T-helper 1 cell treated with Interleukin-12 subunit alpha and Interleukin-12 subunit beta and Interleukin-4 antibody, amounts not matched to agents 30 ng/mL and 1 ng/mL, for 36 hours (primary cell): ENCODE results near the gene MARVELD2. TPM values are rescaled to one million over a fixed set of nuclear protein-coding genes. Genes with fewer than 3 reads are reported as not detected.
"Not testable (repeated sequence)": the region's sequence is repeated elsewhere in the genome, so short reads cannot be mapped to it uniquely, and the experiment has no call there.

ENCODE experiments used
- intact Hi-C: fragments of 100-400 bp; cut with micrococcal nuclease; formaldehyde crosslinking; loops from one replicate; pipeline ENCODE4 v1.15.1; 2024
- total RNA-seq: library from RNA; stranded (reverse); gene quantifications from 2 replicates; pipeline ENCODE4 v1.2.3, GENCODE V29; 2022

MARVELD2 gene, protein sequence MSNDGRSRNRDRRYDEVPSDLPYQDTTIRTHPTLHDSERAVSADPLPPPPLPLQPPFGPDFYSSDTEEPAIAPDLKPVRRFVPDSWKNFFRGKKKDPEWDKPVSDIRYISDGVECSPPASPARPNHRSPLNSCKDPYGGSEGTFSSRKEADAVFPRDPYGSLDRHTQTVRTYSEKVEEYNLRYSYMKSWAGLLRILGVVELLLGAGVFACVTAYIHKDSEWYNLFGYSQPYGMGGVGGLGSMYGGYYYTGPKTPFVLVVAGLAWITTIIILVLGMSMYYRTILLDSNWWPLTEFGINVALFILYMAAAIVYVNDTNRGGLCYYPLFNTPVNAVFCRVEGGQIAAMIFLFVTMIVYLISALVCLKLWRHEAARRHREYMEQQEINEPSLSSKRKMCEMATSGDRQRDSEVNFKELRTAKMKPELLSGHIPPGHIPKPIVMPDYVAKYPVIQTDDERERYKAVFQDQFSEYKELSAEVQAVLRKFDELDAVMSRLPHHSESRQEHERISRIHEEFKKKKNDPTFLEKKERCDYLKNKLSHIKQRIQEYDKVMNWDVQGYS
- 0.17 TPM in 1 of 2 replicates, not detected in the other for total RNA-seq

DNA sequence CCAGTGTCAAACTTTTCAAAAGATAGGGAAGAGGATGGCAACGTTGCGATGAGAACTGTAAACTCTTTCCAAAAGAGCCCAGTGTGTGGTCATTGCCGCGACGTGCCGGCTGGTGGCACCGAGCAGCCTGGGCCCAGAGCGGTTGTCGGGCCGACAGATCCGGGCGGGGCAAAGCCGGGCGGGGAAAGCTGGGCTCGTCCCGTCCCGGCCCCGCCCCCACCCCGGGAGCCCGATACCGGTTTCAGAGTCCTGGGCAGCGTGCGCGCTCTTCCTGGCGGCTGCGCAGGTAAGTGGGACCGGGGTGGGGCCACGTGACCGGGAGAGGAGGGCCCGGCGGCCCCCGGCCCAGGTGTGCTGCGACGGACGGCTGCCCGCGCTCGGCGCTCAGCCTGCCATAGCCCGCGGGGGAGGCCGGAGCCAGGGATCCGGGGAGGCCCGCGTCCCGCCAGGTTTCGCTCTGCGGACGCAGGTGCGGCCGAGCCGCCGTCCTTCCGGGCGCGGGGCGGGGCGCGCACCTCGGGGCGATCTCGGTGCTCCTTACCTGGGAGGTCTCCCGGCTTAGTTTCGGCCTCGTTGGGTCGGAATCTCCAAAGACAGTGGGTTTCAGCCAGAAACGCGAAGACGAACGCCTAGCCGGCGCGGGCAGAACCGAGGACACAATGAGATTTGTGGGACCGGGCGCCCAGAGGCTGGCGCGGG lies at the start of gene MARVELD2:
TSS of gene MARVELD2 (plus strand) at position 232 of the 699 bp plus-strand sequence. CDS start 4,270 bp downstream, outside the sequence.
- intact Hi-C loops = no loop called here

DNA sequence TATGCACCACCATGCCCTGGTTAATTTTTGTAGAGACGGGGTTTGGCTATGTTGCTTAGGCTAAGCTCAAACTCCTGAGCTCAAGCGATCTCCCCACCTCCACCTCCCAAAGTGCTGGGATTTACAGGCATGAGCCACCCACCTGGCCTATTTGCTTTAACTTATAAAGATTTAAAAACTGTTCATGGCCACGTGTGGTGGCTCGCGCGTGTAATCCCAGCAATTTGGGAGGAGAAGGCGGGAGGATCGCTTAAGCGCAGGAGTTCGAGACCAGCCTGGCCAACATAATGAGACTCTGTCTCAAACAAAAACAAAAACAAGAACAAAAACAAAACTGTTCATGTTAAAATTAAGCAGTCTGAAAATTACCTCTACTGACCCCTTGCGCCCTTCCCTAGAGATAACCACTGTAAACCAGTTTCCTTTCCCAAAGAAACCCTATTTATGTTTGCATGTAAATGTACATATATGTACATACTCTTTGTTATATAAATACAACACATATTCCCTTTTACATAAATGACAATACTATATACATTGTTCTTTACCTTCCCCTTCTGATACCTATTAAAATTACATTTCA lies 47.1 kb upstream of the MARVELD2 start:
- intact Hi-C loops = no loop called here

DNA sequence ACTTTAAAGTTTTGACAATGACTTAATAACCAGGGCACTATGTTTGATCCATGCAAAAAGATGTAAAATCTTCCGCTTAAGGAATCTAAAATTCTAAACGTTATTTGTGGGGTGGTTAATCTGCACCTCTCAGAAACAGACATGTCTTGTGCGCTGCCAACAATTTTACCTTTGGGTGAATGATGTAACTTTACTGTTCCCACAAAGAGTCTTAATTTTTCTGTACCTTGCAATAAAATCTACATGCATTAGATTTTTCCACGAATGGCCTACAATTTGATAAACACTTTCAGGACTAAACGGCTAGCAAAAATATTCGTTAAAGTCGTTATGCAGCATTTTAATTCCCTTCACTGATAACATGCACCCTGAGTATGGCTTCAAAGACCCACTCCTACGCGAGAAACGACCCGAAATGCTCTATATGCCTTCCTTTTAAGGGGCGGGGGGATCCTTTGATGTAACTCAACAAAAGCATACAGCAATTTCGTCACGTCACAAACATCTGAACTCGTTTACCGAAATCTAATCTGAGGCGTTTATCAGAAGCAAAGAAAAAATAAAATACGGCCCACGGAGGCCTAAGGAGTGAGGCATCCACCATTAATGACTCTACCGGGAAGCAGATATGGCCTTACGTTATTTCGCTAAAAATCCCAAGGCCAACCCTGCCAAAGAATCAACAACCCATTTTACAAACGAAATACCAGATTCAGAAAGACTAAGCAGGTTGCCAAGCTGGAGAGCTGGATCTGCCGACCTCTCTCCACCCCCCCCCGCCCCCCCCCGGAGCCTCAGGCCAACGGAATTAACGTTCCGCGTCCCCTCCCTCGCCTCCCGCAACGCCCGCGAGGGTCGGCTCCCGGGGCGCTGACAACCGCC lies 46.2 kb upstream of the MARVELD2 start:
- intact Hi-C loops = loop anchor here (1.0 kb wide), 7 partner anchors 36 to 1153 kb away; partner anchors contain the start of genes CCDC125, CDK7, CENPH and PIK3R1

DNA sequence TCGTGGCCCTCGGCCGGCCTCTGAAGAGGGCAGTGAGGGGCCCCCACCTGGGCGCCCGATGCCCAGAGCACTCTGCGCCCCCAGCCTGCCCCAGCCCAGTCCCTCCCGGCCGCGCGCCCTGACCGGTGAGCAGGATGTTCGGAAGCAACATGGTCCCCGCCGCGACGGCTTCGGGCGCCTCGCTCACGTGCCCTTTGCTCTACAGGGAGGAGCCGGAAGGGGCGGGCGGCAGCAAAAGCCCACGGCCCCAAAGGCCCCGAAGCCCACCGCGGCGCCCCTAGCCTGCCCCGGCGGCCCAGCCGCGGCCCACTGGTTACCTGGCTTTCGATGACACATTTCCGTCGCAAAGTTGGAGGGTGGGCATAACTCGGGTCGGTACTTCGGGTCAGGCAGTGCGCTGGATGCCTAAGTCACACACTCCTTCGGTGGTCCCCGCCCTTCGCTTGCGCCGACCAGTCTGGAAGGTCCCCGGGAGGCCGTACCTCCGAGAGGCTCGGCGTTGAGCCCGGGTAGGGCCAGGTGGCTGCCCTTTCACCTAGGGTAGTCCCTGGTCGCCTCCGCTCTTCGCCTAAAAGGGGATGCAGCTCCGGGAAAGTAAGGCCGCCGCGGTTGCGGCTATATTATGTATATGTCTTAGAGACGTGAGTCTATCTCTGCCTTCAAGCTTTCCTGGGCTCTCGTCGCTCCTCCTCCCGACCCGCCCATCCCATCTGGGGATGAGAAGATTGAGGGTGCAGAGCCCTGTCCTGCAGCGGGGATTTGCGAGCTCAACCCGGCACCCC lies 45.4 kb upstream of the MARVELD2 start, which contains the start of the genes AK6, RAD17 and TAF9:
TSS of gene AK6 (minus strand) at position 181 of the 782 bp plus-strand sequence. CDS start at position 151, 30 bp downstream.
TSS of gene RAD17 (plus strand) at position 479 of the 782 bp plus-strand sequence. CDS start 2,391 bp downstream, outside the sequence.
TSS of gene TAF9 (minus strand) at position 181 of the 782 bp plus-strand sequence. CDS start 3,783 bp downstream, outside the sequence.
- intact Hi-C loops = loop anchor here (1.0 to 10.0 kb wide), 8 partner anchors 37 to 1154 kb away; partner anchors contain the start of genes CCDC125, CDK7, CENPH and PIK3R1

DNA sequence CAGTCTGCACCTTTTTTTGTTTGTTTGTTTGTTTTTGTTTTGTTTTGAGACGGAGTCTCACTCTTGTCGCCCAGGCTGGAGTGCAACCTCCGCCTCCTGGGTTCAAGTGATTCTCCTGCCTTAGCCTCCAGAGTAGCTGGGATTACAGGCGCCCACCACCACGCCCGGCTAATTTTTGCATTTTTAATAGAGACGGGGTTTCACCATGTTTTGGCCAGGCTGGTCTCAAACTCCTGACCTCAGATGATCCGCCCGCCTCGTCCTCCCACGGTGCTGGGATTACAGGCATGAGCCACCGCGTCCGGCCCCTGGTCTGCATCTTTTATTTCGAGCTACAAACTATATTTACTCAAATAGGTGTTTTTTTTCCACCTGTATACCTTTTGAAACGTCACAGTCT lies 44.6 kb upstream of the MARVELD2 start:
- intact Hi-C loops = loop anchor here (10.0 kb wide), 1 partner anchor 936 kb away; no protein-coding TSS in a partner anchor

DNA sequence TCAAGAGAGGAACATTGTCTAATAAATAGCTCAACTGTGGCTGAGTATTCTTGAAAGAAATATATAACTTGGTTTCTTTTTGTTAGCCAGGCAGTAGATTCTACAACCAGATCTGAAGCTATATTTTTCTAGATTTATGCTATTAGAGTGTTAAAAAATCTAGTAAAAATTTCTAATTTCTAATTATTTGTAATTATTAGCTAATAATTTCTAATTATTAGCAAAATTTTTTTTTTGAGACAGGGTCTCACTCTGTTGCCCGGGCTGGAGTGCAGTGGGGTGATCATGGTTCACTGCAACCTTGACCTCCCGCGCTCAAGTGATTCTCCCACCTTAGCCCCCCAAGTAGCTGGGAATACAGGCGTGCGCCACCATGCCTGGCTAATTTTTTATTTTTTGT lies 42.5 kb upstream of the MARVELD2 start:
- intact Hi-C loops = loop anchor here (10.0 kb wide), 1 partner anchor 938 kb away; no protein-coding TSS in a partner anchor

DNA sequence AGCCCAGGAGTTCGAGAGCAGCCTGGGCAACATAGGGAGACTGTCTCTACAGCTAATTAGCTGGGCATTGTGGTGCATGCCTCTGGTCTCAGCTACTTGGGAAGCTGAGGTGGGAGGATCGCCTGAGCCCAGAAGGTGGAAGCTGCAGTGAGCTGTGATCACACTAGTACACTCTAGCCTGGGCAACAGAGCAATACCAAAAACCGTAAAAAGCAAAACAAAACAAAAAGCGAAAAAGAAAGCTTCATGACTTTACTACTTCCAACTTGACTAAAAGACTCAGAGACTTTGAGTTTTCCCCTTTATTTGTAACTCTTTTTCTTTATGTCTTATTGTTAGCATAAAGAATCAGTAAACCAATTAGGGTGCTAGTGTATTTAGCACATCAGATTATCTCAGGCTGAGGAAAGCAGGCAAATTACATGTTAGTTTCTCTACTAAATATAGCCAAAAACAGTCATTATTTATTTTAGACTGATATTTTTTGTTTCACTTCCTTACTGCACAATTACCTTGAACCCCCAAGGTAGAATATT lies 39.9 kb upstream of the MARVELD2 start:
- intact Hi-C loops = loop anchor here (10.0 kb wide), 1 partner anchor 940 kb away; no protein-coding TSS in a partner anchor

DNA sequence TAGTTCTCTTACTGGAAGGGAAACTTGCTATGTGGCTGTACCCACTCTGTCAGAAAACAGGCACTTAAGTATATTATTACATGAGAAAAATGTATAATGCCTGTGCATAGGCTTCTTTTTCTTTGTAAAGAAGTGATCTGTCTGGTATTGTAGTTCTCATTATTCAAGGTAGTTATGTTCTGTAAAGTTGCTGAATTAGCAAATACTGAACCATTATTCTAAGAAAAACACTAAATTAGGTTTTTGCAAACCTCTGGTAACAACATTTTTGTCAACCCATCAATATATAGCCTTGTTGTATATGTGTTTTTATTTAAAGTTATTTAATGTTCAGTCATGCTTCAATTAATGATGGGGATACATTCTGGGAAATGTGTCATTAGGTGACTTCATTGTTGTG lies 36.5 kb upstream of the MARVELD2 start:
- intact Hi-C loops = loop anchor here (10.0 kb wide), 1 partner anchor 944 kb away; no protein-coding TSS in a partner anchor

DNA sequence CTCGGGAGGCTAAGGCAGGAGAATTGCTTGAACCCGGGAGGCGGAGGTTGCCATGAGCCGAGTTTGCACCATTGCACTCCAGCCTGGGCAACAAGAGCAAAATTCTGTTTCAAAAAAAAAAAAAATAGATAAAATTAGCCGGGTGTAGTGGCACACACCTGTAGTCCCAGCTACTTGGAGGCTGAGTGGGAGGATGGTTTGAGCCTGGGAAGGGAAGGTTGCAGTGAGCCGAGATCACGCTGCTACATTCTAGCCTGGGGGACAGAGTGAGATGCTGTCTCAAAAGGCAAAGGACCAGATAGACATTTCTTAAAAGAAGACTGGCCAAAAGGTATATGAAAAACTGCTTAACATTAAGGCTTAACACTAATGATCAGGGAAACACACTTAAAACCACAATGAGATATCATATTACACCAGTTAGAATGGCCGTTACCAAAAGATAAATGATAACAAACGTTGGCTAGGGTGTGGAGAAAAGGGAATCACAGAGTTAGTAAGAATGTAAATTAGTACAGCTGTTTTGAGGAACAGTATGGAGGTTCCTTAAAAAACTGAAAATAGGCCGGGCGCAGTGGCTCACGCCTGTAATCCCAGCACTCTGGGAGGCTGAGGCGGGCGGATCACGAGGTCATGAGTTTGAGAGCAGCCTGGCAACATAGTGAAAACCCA lies 10.1 kb upstream of the MARVELD2 start:
- intact Hi-C loops = no loop called here

DNA sequence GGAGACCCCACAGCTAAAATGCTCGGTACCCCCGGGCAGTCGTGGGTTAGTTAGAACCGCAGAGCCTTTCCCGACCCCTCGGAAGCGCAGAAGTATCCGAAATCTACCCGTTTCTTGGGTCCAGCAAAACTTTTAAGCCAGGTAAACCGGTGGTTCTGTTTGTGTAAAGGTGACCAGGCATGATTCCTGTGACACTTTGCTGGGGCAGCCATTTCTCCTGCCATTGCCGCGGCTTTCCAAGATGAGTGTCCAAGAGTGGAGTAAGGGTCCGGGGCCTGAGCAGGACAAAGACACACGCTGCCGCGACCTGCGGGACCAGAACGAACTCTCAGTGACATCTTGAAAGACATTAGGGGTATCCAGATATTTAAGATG lies 655 bp downstream of the MARVELD2 start:
- intact Hi-C loops = no loop called here

DNA sequence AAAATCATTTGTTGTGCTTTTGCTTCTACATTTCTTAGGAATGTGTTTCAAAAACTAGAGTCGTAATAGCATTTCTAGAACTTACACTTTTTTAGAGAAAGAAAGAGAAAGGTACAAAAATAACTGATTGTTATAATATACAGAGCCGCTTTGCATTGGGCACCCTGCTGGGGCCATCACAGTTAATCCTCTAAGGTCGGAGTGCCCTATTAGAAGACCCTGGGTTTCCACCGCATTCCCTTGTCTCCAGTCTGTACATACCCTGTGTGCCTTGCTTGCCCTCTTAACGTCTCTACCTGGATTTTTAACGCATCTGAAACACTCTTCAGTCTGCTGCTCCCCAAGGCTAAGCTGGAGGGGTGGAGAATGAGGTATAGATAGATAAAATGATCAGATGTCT lies 1.3 kb downstream of the MARVELD2 start:
- intact Hi-C loops = no loop called here

DNA sequence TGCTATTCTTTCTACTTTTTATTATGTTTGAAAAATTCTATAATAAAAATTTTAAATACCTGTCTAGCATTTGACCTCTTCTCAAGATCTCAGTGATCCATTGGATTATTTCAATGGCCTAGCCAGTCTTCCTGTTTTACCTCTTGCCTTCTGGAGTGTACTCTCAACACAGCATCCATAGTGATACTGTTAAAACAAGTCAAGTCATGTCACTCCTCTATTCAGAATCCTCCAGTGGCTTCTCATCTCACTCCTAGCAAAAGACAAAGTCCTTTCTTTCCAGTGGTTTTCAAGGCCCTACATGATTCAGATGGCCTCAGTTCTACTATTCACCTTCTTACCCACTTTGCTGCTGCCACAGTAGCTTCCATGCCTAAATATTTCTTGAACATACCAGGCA lies 1.8 kb downstream of the MARVELD2 start:
- intact Hi-C loops = no loop called here

DNA sequence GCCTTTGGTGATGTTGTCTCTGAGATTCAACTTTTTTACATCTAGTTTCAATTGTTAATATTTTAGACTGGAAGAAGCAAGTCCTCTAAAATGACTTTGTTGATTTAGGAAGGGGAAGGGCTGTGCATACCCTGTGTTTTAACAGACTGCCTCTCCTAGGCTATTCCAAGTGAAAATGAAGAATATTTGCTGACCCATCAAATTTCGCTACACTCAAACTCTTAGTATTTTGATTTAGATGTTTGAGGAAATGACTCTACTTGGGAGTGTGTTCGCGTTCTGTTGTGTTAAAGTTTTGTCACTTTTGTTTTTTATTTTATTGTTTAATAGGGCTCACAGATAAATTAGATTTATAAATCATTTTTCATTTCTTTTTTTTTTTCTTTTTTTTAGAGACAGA lies 3.6 kb downstream of the MARVELD2 start:
- intact Hi-C loops = no loop called here

DNA sequence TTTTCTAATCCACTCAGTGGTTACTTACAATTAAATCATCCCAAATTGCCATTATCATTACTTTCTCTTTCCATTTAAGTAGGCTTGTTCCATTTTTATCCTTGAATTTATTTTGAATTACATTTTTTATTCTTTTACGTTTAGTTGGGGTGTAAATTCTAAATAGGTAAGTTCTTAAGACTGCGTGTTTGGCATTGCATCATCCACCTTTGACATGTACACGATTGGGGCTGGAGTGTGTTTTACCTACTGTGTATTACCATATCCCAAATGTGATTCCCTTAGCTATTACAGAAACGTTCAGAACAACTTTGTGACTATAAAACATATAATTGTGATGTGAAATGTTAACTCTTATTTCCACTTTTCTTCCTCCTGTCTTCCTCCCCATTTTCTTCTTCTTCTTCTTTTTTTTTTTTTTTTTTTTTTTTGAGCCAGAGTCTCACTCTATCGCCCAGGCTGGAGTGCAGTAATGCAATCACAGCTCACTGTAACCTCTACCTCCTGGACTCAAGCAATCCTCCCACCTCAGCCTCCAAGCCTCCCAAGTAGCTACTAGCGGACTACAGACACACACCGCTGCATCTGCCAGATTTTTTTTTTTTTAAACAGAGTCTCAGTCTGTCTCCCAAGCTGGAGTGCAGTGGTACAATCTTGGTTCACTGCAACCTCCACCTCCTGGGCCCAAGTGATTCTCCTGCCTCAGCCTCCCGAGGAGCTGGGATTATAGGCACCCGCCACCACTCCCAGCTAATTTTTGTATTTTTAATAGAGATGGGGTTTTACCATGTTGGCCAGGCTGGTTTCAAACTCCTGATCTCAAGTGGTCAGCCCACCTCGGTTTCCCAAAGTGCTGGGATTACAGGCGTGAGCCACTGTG lies 16.7 kb downstream of the MARVELD2 start:
- intact Hi-C loops = no loop called here

DNA sequence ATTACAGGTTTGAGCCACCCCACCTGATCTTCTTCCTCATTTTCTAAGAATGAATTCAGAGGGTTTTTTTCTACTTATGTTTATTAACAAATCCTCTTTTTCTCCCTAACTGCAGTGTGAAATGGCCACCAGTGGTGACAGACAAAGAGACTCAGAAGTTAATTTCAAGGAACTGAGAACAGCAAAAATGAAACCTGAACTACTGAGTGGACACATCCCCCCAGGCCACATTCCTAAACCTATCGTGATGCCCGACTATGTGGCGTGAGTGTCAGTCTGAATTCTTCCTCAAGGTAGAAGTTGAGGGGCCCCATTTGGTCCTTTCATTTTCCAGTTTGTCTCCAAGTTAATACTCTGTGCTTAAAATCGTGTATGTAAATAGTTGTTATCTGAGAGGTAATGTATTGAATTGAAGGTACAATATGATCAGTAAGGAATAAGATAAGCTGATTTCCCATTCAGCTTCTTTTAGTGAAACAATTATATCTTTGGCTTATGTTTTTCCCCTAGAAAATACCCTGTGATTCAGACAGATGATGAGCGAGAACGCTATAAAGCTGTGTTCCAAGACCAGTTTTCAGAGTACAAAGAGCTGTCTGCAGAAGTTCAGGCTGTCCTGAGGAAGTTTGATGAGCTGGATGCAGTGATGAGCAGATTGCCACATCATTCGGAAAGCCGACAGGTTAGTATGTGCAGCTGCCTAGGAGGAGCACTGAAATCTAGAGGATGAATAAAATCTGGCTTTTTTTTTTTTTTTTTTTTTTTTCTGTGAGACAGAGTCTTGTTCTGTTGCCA lies 17.7 kb downstream of the MARVELD2 start:
- intact Hi-C loops = no loop called here

DNA sequence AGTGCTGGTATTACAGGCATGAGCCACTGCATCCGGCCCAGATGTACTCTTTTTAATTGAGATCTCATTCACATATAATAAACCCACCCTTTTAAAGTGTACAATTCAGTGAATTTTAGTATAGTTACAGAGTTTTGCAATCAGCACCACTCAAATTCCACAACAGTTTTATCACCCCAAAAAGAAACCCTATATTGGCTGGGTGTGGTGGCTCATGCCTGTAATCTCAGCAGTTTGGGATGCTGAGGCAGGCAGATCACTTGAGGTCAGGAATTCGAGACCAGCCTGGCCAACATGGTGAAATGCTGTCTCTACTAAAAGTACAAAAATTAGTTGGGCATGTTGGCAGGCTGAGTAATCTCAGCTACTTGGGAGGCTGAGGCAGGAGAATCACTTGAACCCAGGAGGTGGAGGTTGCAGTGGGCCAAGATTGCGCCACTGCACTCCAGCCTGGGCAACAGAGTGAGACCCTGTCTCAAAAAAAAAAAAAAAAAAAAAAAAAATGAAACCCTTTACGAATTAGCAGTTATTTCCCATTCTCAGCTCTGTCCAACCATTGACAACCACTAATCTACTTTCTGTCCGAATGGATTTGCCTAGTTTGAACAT lies 20.5 kb downstream of the MARVELD2 start:
- intact Hi-C loops = not testable (repeated sequence)
